Osteoblast (primary cell): ENCODE measurements around the gene LIF. TPM values are rescaled to one million over a fixed set of nuclear protein-coding genes. Genes with fewer than 3 reads are reported as not detected.
A peak's percentile ranks its signal among the peaks of the same experiment; 100 is the strongest.

Source experiments
- DNase-seq: peaks from one replicate; pipeline ENCODE4 v3.0.0; 2011; ENCODE audit warnings: low spot score, mixed read lengths; ENCODE audit not compliant: insufficient read length; ENCODE audit errors: missing footprints
- H2AFZ ChIP-seq: 2 replicates; pipeline ENCODE4 v1.6.0; 2011; ENCODE audit warnings: mild to moderate bottlenecking, low read length
- H3K27ac ChIP-seq: 2 replicates; pipeline ENCODE4 v1.5.1; 2011; ENCODE audit warnings: mild to moderate bottlenecking, low read depth, low read length, moderate library complexity
- H3K27me3 ChIP-seq: 2 replicates; pipeline ENCODE4 v1.6.0; 2012; ENCODE audit warnings: mild to moderate bottlenecking, control low read depth, inconsistent platforms, low read length, moderate library complexity; ENCODE audit not compliant: insufficient read depth
- H3K36me3 ChIP-seq: 2 replicates; pipeline ENCODE4 v1.5.1; 2011; ENCODE audit warnings: mild to moderate bottlenecking, low read length, control low read depth, moderate library complexity; ENCODE audit not compliant: insufficient read depth
- H3K4me1 ChIP-seq: 2 replicates; pipeline ENCODE4 v1.5.1; 2011; ENCODE audit warnings: mild to moderate bottlenecking, low read length, control low read depth, moderate library complexity; ENCODE audit not compliant: insufficient read depth
- H3K4me2 ChIP-seq: 2 replicates; pipeline ENCODE4 v1.6.0; 2011; ENCODE audit warnings: mild to moderate bottlenecking, low read length; ENCODE audit not compliant: insufficient read depth
- H3K4me3 ChIP-seq: fragments of 200-600 bp; sonication (generic); 3 replicates; pipeline ENCODE4 v1.5.1; 2012; ENCODE audit warnings: mild to moderate bottlenecking, low read length, inconsistent platforms; ENCODE audit not compliant: insufficient read depth
- H3K79me2 ChIP-seq: 2 replicates; pipeline ENCODE4 v1.6.0; 2012; ENCODE audit warnings: mild to moderate bottlenecking, low read length, control low read depth, inconsistent platforms; ENCODE audit not compliant: insufficient read depth
- H3K9me3 ChIP-seq: 2 replicates; pipeline ENCODE4 v1.5.1; 2011; ENCODE audit warnings: low read depth, low read length, control low read depth
- H4K20me1 ChIP-seq: 2 replicates; pipeline ENCODE4 v1.6.0; 2012; ENCODE audit warnings: mild to moderate bottlenecking, low read length, control low read depth; ENCODE audit not compliant: insufficient read depth
- total RNA-seq: library from RNA; depleted of rRNA; stranded (reverse); fragments of >200 nt; gene quantifications from 2 replicates; pipeline ENCODE4 v1.2.3, GENCODE V29; 2012
- TF ChIP-seq, protein P1 (sequence below): IDR thresholded peaks from 2 replicates; pipeline ENCODE4 v1.5.1; 2011; ENCODE audit warnings: mild to moderate bottlenecking, low read depth, low read length, moderate library complexity; ENCODE audit errors: extremely low read depth

The LIF gene
- total RNA-seq, 1 donor = 3.3 TPM

DNA sequence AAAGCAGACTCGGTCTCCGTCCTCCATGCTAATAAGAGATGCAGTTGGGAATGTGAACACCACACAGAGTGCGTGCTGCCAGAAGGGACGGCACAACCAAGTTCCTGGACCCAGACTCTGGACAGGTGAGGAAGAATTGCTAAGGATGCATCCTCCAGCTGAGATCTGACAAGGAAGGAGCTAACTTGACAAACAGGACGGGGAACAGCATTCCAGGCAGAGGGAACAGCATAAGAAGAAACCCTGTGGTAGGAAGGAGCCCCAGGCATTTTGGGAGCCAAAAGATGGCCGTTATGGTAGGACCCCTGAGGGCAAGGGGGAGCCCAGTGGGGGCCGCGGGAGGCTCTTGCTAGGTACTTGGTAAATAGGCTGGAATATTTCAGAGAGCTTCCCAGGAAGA lies 14.1 kb upstream of the LIF start:
- H3K9me3 ChIP-seq = no peaks in the 10 kb centered on the region
- no peaks in the 10 kb centered on the region for H3K27me3 ChIP-seq
- no peak overlapping the region for H3K4me3 ChIP-seq
- H2AFZ ChIP-seq = no peak overlapping the region
- no peaks in the 10 kb centered on the region for H3K36me3 ChIP-seq
- no peaks in the 10 kb centered on the region for H4K20me1 ChIP-seq
- peaks cover 16% of the 10 kb centered on the region for H3K4me1 ChIP-seq
- no peak overlapping the region for H3K4me2 ChIP-seq
- H3K79me2 ChIP-seq = no peaks in the 10 kb centered on the region
- no peak overlapping the region for H3K27ac ChIP-seq
- TF ChIP-seq, protein P1, sequence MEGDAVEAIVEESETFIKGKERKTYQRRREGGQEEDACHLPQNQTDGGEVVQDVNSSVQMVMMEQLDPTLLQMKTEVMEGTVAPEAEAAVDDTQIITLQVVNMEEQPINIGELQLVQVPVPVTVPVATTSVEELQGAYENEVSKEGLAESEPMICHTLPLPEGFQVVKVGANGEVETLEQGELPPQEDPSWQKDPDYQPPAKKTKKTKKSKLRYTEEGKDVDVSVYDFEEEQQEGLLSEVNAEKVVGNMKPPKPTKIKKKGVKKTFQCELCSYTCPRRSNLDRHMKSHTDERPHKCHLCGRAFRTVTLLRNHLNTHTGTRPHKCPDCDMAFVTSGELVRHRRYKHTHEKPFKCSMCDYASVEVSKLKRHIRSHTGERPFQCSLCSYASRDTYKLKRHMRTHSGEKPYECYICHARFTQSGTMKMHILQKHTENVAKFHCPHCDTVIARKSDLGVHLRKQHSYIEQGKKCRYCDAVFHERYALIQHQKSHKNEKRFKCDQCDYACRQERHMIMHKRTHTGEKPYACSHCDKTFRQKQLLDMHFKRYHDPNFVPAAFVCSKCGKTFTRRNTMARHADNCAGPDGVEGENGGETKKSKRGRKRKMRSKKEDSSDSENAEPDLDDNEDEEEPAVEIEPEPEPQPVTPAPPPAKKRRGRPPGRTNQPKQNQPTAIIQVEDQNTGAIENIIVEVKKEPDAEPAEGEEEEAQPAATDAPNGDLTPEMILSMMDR = no peak
- DNase-seq = peak; percentile 41

DNA sequence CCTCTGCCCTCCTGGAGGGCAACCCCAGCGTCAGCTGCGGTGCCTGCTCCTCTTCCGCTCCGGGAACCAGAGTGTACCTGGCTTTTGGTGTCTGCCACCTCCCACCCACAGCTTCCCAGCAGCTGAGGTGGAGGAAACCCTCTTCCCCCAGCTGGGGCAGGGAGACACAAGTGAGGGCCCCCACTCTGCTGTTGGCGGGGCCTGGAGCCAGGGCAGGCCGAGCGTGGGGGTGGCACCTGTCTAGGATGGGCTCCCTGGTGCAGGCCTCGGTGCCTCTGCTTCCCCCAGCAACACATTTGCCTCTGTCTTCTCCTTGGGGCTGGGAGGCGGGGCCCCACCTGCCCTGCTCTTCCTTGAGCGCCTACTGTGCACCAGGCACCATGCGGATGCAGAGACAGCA lies 13.7 kb upstream of the LIF start:
- Histone ChIP-seq H2AFZ (no peak overlapping the region), H3K4me3 (no peak overlapping the region), H3K27me3 (no peaks in the 10 kb centered on the region), H3K79me2 (no peaks in the 10 kb centered on the region), H4K20me1 (no peaks in the 10 kb centered on the region), H3K36me3 (no peaks in the 10 kb centered on the region), H3K4me1 (peaks cover 16% of the 10 kb centered on the region), H3K27ac (no peak overlapping the region), H3K9me3 (no peaks in the 10 kb centered on the region), H3K4me2 (no peak overlapping the region)
- TF ChIP-seq, protein P1 = no peak
- DNase-seq = peak; percentile 11

DNA sequence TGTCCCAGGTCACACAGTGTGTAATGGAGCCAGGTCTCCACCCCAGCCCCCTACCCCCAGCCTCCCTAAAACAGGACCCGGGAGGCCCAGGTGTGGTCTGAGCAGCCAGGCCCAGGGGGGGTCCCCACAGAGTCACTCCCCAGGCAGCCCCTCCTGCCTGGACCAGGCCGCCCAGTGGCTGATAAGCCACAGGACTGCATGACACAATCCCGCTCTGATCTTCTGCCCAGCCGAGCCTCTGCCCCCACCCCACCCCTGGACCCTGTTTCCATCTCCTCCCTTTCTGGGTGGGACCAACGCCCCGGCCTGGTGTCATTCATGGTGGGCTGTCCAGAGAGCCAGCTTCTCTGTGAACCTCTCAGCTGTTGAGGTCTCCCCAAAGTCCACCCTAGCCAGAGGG lies 7.8 kb upstream of the LIF start:
- Histone ChIP-seq H3K4me1 (peaks cover 44% of the 10 kb centered on the region), H3K27ac (peak overlapping the region; percentile 92), H2AFZ (no peak overlapping the region)

DNA sequence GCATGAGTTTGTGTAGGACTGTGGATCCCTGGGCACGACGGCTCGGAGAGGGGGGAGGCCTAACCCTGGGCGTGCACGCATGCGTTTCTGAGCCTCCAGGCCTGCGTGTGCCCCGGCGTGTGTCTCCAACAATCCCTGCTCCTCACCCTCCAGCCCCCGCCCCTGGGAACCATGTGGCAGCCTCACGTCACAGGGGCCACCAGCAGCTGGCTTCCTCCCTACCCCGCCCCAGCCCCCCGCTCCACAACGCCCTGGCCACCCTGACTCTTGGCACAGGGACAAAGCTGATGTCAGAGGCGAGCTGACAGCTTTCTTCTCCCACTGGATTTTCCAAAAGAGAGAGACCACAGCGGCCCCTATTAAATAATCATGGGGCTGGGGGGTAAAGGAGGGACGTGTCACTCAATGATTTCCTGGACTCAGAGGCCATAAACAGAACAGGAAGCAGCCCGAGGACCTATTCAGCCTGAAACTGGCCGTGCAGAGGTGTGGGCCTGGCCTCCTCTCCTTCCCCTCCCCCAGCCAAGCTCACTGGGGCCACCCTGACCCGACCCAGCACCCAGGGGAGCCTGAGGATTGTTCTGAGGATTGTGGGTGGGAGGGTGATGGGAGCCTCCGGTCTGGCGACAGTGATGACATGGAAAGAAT lies 6.8 kb upstream of the LIF start:
- peak overlapping the region; percentile 50 for H2AFZ ChIP-seq
- H3K4me3 ChIP-seq = no peak overlapping the region
- H3K27ac ChIP-seq = peak overlapping the region; percentile 92
- peak; percentile 84 for DNase-seq
- no peaks in the 10 kb centered on the region for H4K20me1 ChIP-seq
- TF ChIP-seq, protein P1 = no peak
- H3K36me3 ChIP-seq = no peaks in the 10 kb centered on the region
- H3K79me2 ChIP-seq = peaks cover 6% of the 10 kb centered on the region
- peaks cover 44% of the 10 kb centered on the region for H3K4me1 ChIP-seq
- H3K27me3 ChIP-seq = no peaks in the 10 kb centered on the region
- no peaks in the 10 kb centered on the region for H3K9me3 ChIP-seq
- no peak overlapping the region for H3K4me2 ChIP-seq

More for the DNA sequence above, 7.8 kb upstream of the LIF start:
- TF ChIP-seq, protein P1 = no peak
- DNase-seq = no peak
- no peak overlapping the region for H3K4me2 ChIP-seq
- no peaks in the 10 kb centered on the region for H4K20me1 ChIP-seq
- no peak overlapping the region for H3K4me3 ChIP-seq
- H3K79me2 ChIP-seq = no peaks in the 10 kb centered on the region
- no peaks in the 10 kb centered on the region for H3K27me3 ChIP-seq
- H3K36me3 ChIP-seq = no peaks in the 10 kb centered on the region
- no peaks in the 10 kb centered on the region for H3K9me3 ChIP-seq
